NCI-H2196 treated with DMSO at 0.1 percent for 48 hours (cell line): ENCODE data around the gene VASP.

Experiments used
- DNase-seq: peaks from one replicate; lab custom pipeline; 2025; ENCODE audit not compliant: unreplicated experiment; lab: John Stamatoyannopoulos, UW

The VASP gene

GRCh38 chr19:45473682-45474605 lies 33.3 kb upstream of the VASP start:
- no peak for DNase-seq

- no peak for DNase-seq
Observed at GRCh38 chr19:45474606-45475521, 32.4 kb upstream of the VASP start.

GRCh38 chr19:45475537-45476291 lies 31.6 kb upstream of the VASP start:
- DNase-seq: no peak

- DNase-seq: no peak
Observed at GRCh38 chr19:45476304-45476703, 31.0 kb upstream of the VASP start.

- no peak for DNase-seq
Observed at GRCh38 chr19:45477186-45477585, 30.1 kb upstream of the VASP start.

GRCh38 chr19:45477713-45478453 lies 29.4 kb upstream of the VASP start:
- DNase-seq: no peak

GRCh38 chr19:45478454-45479238 lies 28.6 kb upstream of the VASP start:
- peak; percentile 85 for DNase-seq

GRCh38 chr19:45483033-45483432 lies 24.2 kb upstream of the VASP start:
- no peak for DNase-seq

- DNase-seq: no peak
Observed at GRCh38 chr19:45484273-45484945, 22.9 kb upstream of the VASP start.

- peak; percentile 91 for DNase-seq
Observed at GRCh38 chr19:45485305-45486077, 21.8 kb upstream of the VASP start.

GRCh38 chr19:45488708-45489107 lies 18.6 kb upstream of the VASP start:
- no peak for DNase-seq

GRCh38 chr19:45489216-45489855 lies 17.9 kb upstream of the VASP start:
- DNase-seq: no peak

- no peak for DNase-seq
Observed at GRCh38 chr19:45492137-45492626, 15.1 kb upstream of the VASP start.

- no peak for DNase-seq
Observed at GRCh38 chr19:45492627-45493470, 14.4 kb upstream of the VASP start.

GRCh38 chr19:45494261-45494916 lies 12.9 kb upstream of the VASP start:
- no peak for DNase-seq

GRCh38 chr19:45495178-45495577 lies 12.1 kb upstream of the VASP start:
- DNase-seq: no peak
